Right renal pelvis (tissue), 4 donors: ENCODE results near the gene C1orf116. TPM values are rescaled to one million over a fixed set of nuclear protein-coding genes. Genes with fewer than 3 reads are reported as not detected.

Source experiments
- DNase-seq, 4 donors: peaks; one replicate each; pipeline ENCODE4 v3.0.0-alpha.2; 2013; ENCODE audit warnings: low read depth in 4 of 4, low spot score in 3 of 4, missing footprints in 1 of 4
- polyA plus RNA-seq, 4 donors: library from polyadenylated mRNA; unstranded; fragments of 120-200 nt; gene quantifications; one replicate each; pipeline ENCODE4 v1.2.1, GENCODE V29; 2013; ENCODE audit not compliant: insufficient read length in 4 of 4

Gene C1orf116
- polyA plus RNA-seq, 4 donors, result 19.9 to 27.5 (median 23.8) TPM

DNA sequence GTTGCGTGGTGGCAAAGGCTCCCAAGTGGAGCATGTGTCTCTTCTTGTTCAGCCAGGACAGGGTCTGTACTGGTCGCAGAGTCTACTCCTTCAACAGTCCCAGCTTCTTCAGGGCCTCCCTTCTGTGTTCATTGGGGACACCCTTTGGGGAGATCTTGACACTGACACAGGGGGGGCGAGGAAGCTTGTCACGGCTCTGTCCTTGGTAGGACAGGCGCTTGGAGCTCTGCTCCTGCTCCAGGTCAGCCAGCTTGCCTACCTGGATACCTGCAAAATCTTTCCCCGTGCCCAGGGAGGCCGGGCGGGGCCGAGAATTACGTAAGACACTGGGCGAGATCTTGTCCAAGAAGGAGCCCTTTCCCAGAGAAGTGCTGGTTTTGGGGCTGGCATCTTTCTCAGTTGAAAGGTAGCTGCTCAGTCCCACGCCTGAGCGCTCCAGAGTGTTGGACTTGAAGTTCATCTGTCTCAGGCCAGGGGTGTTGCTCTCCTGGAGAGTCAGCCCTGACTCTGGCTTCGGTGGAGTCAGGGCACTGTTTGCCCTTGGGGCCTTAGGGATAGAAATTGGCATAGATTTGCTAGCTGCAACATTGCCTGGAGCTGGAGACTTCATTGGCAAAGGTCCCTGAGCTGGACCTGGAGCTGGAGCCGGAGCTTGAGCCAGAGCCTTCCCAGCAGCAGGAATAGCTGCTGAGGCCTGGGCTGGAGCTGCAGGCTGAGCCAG, 10.5 kb downstream of the C1orf116 start:
- DNase-seq, result no peak

DNA sequence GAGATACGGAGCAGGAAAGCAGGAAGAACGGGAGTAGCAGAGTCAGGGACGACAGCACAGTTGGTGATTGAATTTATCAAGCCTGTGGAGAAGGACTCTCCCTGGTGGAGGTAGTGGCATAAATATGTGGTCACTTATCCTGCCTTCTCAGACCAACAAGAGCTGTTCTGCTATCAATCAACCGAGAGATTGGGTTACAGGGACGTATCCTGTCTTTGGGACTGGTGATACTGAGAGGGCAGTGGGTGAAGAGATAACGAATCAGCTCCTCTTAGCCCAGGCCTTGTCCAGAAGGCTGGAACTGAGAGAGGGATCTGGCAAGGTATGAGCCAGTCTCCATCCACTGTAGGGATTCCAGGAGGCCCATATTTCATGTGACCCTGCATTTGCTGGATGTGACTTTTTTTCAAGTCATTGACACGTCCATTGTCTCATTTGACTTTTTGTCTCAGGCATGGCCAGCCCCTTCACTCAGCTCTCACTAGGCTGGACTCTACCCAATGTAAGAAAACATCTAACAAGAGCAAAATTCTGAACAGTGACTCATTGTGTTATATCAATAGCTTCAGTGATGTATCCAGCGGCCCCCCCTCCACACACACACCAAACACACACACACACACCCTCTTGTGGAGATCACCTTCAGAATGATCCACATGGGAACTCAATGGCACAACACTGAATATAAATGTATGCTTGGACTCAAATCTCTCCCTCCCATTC, 11.3 kb downstream of the C1orf116 start:
- DNase-seq, result no peak

DNA sequence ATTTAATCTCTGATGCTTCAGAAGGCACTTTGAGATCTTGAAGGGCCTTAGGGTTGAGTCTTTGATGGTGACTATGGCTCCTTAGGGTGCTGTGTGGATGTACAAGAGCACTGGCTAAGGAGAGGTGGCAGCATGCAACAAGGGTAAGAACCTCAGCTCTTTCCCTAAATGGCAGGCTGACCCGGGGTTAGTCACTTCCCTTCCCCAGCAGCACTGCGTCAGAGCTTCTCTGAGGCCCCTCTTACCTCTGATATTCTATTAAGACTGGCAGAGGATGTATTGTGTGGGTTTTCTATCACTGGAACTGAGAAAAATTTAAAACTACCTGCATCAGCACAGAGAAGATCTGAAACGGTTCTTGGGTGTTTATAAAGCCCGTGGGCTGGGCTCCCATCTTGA, 11.8 kb downstream of the C1orf116 start:
- DNase-seq, result no peak

- no peak for DNase-seq
Measured at GRCh38 chr1:207020065-207020708, 12.4 kb downstream of the C1orf116 start.

DNA sequence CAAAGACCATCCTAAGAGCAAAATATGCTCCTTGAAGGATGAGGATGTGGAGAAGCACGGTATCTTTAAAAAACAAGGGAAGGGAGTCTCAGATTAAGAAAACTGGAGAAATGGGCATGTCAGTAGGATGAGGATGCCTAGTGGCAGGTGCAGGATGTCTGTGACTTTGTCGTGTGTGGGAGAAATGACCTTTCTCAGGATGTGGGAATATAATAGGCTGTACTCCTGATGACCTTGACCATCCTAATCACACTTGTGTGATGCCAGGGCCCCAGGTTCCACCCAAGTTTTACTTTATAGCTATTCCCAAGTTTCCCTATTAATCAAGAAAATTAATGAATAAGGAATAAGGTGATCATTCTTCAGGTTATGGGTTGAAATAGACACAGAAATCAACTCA, 12.9 kb downstream of the C1orf116 start:
- DNase-seq, result no peak

DNA sequence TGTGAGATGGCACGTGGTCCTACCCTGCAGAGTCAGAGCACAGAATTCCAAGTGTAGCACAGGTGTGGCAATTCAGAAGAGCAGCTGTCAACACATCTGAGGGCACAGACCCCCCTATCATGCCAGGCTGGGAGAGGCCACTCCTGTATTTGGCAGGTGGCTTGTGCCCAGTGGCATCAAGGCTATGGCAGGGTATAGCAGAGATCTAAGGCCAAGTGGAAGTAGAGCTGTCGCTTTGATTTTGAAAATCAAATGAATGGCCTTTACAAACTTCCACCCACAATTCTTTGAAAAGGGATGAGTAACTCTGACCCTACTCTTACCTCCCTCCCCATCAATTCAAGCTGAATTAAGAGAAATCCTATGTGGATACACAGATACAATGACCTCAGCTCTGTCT, 13.4 kb downstream of the C1orf116 start:
- DNase-seq, result no peak

GRCh38 chr1:207018707-207019106, 13.8 kb downstream of the C1orf116 start:
- no peak for DNase-seq

- DNase-seq, result no peak
Measured at GRCh38 chr1:207017615-207018559, 14.7 kb downstream of the C1orf116 start.

DNA sequence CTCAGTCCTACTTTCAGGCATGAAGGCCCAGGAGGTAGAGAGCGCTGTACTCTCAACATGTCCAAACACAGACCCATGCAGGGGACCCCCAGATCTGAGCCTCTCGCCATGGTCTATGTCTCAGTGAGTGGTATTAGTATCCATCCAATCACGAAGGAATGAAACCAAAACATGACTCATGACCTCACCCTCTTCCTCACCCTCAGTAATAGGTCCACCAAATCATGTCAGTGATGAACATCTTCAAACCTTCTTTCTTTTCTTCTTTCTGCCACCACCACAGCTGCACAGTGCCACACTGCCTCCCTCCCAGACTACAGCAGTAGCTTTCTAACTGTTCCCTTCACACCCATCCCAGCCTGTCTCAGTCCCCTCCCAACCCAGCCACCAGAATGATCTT, 16.8 kb downstream of the C1orf116 start:
- DNase-seq, result no peak

- no peak for DNase-seq
Measured at GRCh38 chr1:207014728-207015127, 17.8 kb downstream of the C1orf116 start.

GRCh38 chr1:207013321-207014085, 19.1 kb downstream of the C1orf116 start:
- DNase-seq, result no peak

DNA sequence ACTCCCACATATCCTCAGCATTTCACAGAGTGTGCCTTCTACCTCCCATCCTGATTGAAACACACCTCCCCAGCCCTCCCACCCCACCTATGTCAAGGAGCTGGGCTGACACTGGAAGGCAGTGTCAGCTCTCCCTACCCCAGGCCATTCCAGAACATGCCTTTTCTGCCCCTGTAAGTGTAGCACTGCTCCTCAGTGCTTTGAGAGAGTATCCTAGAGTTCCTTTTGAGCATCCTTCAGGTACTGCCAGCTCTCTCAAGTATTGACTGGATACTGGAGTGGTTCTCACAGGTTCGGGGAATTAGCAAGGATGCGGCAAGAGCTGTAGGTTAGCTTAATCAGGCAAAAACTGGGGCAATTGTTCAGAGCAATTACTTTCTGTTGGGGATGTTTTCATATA, 21.8 kb downstream of the C1orf116 start:
- DNase-seq, result no peak

DNA sequence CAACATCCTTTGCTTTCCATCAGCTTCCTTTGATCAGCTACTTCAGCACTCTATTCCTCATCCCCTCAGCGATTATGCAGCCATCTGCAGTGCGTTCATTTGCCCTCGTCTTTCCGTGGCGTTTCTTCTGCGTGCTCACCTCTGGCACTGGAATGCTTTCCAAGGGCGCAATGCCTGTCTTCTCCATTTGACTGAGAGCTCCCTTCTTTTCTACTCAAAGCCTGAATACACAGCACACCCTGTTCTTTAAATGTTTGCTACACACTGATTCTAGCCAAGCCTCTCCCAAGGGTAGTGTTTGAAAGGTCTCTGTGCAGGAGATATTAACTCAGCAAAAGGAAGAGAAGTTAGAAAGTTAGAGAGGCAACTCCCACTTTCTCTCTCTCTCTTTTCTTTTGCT, 22.6 kb downstream of the C1orf116 start:
- DNase-seq, result no peak

DNA sequence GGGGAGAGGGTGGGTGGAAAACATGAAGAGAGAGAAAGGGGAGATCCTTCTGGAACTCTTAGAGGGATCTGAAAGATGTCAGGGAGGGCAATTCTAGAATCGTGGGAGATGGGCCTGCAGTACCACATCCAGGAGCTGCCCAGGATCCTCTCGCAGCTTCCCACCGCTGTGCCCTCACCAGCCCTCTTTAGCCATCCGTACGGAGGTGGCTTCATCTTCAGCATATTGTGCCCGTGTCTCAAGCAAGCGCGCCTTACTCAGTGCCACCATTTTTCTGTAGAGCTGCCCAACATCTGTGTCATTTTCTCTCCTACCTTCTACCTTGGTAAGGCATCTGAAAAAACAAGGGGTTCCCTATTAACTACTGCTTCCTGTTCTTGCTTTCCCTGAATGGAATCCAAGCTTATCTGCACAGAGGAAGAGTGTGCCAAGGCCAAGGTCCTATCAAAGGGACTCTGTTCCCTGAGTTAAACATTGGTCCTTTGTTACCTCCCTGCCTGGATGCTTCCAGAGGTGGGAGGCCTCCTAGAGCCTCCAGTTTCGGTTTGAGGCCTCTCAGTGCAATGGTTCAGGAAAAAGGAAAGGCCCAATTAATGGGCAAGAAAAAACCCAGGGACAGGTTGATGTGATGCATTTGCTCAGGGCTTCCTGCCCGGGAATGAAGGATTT, 23.2 kb downstream of the C1orf116 start:
- DNase-seq, result no peak

DNA sequence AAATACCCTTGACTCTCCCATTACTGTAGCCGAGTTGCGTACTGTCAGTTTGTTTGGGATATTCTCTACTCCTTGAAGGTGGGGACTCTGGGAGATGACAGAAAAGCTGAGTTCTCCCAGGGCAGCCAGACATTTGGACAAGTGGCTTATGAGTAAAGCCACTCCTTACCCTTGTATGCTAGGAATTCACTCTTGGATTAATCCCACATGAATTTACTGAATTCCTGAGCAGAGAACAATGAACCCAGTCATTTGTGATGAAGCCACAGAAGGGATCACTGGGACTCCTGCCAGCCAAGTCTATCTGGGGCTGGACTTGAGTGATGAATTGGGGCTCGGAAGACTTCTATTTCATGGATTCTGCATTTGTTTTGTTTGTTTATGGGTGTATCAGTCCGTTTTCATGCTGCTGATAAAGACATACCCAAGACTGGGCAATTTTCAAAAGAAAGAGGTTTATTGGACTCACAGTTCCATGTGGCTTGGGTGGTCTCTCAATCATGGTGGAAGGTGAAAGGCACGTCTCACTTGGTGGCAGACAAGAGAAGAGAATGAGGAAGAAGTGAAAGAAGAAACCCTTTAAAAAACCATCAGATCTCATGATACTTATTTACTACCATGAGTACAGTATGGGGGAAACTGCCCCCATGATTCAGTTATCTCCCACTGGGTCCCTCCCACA, 25.1 kb downstream of the C1orf116 start:
- DNase-seq, result no peak

GRCh38 chr1:207006914-207007313, 25.6 kb downstream of the C1orf116 start:
- DNase-seq, result no peak

- no peak for DNase-seq
Measured at GRCh38 chr1:207006083-207006482, 26.5 kb downstream of the C1orf116 start.

GRCh38 chr1:207004931-207005830, 27.4 kb downstream of the C1orf116 start:
- no peak for DNase-seq
